ENCODE results near the gene FBXO44. TPM values are rescaled to one million over a fixed set of nuclear protein-coding genes. Genes with fewer than 3 reads are reported as not detected.

FBXO44 gene
- total RNA-seq, 1 experiment from 2014 or later: 22.6 TPM

- CTCF ChIA-PET: interaction anchor here (1.0 to 1.8 kb wide), 2 partner anchors 27 to 38 kb away, joined by 3 to 7 read pairs; partner anchors contain the start of gene FBXO6
- Histone ChIP-seq H3K4me3 (ENCODE audit: low read depth, low read length) (peak within 1 kb of the TSS; percentile 42), H3K9me3 (no peaks in the 10 kb centered on the region), H3K27me3 (replicated peaks; ENCODE audit: control insufficient read depth, insufficient read depth, low read length) (no peaks in the 10 kb centered on the region; the same call in 1 of the 2 replicates), H3K36me3 (ENCODE audit: control insufficient read depth, insufficient read depth, low read length) (no peaks in the 10 kb centered on the region), H3K4me1 (peaks cover 8% of the 10 kb centered on the region; the same call in 1 of the 2 replicates)
- peaks cover 25% of the 10 kb centered on the region for H3K27me3 Mint-ChIP-seq (ENCODE audit: insufficient read depth, unreplicated experiment)
- no peaks in the 10 kb centered on the region for H3K9me3 Mint-ChIP-seq (ENCODE audit: unreplicated experiment)
- no peak within 1 kb of the TSS for H3K27ac Mint-ChIP-seq (ENCODE audit: unreplicated experiment)
- intact Hi-C loops (cut with micrococcal nuclease; ENCODE audit: unreplicated experiment): loop anchor here (2.0 kb wide), 1 partner anchor 27 kb away; the partner anchor contains the start of gene FBXO6
- peak within 1 kb of the TSS; percentile 80 for H3K4me3 Mint-ChIP-seq (ENCODE audit: unreplicated experiment)
- peaks cover 13% of the 10 kb centered on the region for H3K4me1 Mint-ChIP-seq (ENCODE audit: low read depth, unreplicated experiment)
- BruUV-seq (replicated peaks): no TSS peak
- no peaks in the 10 kb centered on the region for H3K36me3 Mint-ChIP-seq (ENCODE audit: insufficient read depth, unreplicated experiment)
- peak in 1 of 2 experiments; percentile 27 for DNase-seq
- no peak for TF ChIP-seq CTCF (IDR thresholded peaks at IDR 0.05; ENCODE audit: insufficient read depth in 1 of 2, low read depth in 1 of 2, low read length in 1 of 2, severe bottlenecking in 1 of 2, unreplicated experiment in 1 of 2)
- POLR2A ChIA-PET: no interaction called here
Observed at GRCh38 chr1:11691302-11691914, 36.7 kb downstream of the FBXO44 start, which contains the start of gene DRAXIN. Gene DRAXIN, plus strand, starts transcription at chr1:11691710. Its CDS starts 14,549 bp downstream, at chr1:11706259.

DNA sequence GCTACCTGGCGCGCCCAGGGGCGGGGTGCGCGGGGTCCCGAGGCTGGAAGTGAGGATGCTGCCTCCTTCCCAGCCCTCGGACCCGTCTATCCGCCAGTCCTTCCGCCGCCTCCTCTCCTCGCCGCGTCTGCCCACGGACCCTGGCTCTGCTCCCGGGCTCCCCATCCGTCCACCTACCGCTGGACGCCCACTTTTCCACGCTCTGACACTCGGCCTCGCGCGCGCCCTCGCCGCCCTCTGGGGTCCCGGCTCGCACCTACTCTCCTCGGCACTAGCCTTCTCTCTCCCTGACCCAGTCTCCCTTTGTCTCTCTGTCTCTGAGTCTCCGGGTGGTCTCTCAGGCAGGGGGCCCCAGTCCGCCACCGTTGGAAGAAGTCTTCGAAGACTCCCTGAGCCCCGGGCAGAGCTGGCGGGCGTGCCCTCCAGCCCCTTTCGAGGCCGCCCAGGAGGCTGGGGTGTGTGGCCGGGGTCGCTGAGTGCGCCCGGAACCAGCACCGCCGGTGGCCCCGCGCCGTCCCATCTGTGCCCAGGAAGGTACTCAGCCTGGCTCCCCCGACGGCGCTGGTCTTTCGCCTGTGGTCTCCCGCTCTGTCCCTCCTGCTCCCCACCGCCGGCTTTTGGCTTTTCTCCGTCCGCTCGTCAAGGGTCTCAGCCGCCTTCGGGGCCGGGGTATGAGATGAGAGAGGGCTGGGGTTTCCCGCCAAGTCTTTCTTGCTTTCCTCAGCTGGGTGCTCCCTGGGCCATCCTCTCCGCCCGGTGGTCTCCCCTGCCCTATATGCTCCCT is 37.4 kb downstream of the FBXO44 start:
- no peak for DNase-seq
- H3K36me3 Mint-ChIP-seq (ENCODE audit: insufficient read depth, unreplicated experiment): no peaks in the 10 kb centered on the region
- H3K4me1 ChIP-seq: peaks cover 8% of the 10 kb centered on the region; the same call in 1 of the 2 replicates
- peaks cover 25% of the 10 kb centered on the region for H3K27me3 Mint-ChIP-seq (ENCODE audit: insufficient read depth, unreplicated experiment)
- POLR2A ChIA-PET: no interaction called here
- H3K4me3 ChIP-seq (ENCODE audit: low read depth, low read length): peak overlapping the region; percentile 42; the same call in 1 of the 2 replicates
- H3K4me1 Mint-ChIP-seq (ENCODE audit: low read depth, unreplicated experiment): peaks cover 13% of the 10 kb centered on the region
- TF ChIP-seq CTCF (IDR thresholded peaks at IDR 0.05; ENCODE audit: insufficient read depth in 1 of 2, low read depth in 1 of 2, low read length in 1 of 2, severe bottlenecking in 1 of 2, unreplicated experiment in 1 of 2): no peak
- no peaks in the 10 kb centered on the region for H3K36me3 ChIP-seq (ENCODE audit: control insufficient read depth, insufficient read depth, low read length)
- no peak overlapping the region for H3K27ac Mint-ChIP-seq (ENCODE audit: unreplicated experiment)
- CTCF ChIA-PET: no interaction called here
- BruUV-seq (replicated peaks): no TSS peak
- intact Hi-C loops (cut with micrococcal nuclease; ENCODE audit: unreplicated experiment): loop anchor here (2.0 kb wide), 1 partner anchor 27 kb away; the partner anchor contains the start of gene FBXO6
- H3K4me3 Mint-ChIP-seq (ENCODE audit: unreplicated experiment): peak overlapping the region; percentile 80
- H3K27me3 ChIP-seq (replicated peaks; ENCODE audit: control insufficient read depth, insufficient read depth, low read length): no peaks in the 10 kb centered on the region; the same call in 1 of the 2 replicates
- H3K9me3 Mint-ChIP-seq (ENCODE audit: unreplicated experiment): no peaks in the 10 kb centered on the region
- H3K9me3 ChIP-seq: no peaks in the 10 kb centered on the region

- Histone ChIP-seq H3K4me1 (peaks cover 8% of the 10 kb centered on the region; the same call in 1 of the 2 replicates), H3K9me3 (no peaks in the 10 kb centered on the region), H3K36me3 (ENCODE audit: control insufficient read depth, insufficient read depth, low read length) (no peaks in the 10 kb centered on the region), H3K4me3 (ENCODE audit: low read depth, low read length) (no peak overlapping the region), H3K27me3 (replicated peaks; ENCODE audit: control insufficient read depth, insufficient read depth, low read length) (no peaks in the 10 kb centered on the region; the same call in 1 of the 2 replicates)
- POLR2A ChIA-PET: interaction anchor here (0.6 kb wide), 1 partner anchor 633 kb away, joined by 3 read pairs; the partner anchor contains the start of gene SRM
- Mint-ChIP-seq H3K4me1 (ENCODE audit: low read depth, unreplicated experiment) (peaks cover 13% of the 10 kb centered on the region), H3K27me3 (ENCODE audit: insufficient read depth, unreplicated experiment) (peaks cover 25% of the 10 kb centered on the region), H3K9me3 (ENCODE audit: unreplicated experiment) (no peaks in the 10 kb centered on the region), H3K27ac (ENCODE audit: unreplicated experiment) (no peak overlapping the region), H3K4me3 (ENCODE audit: unreplicated experiment) (peak overlapping the region; percentile 80), H3K36me3 (ENCODE audit: insufficient read depth, unreplicated experiment) (no peaks in the 10 kb centered on the region)
- BruUV-seq (replicated peaks): no TSS peak
- intact Hi-C loops (cut with micrococcal nuclease; ENCODE audit: unreplicated experiment): no loop called here
- no peak for TF ChIP-seq CTCF (IDR thresholded peaks at IDR 0.05; ENCODE audit: insufficient read depth in 1 of 2, low read depth in 1 of 2, low read length in 1 of 2, severe bottlenecking in 1 of 2, unreplicated experiment in 1 of 2)
- no peak for DNase-seq
- CTCF ChIA-PET: interaction anchor here (0.6 kb wide), 1 partner anchor 40 kb away, joined by 3 read pairs; no protein-coding TSS in a partner anchor
Observed at GRCh38 chr1:11693024-11693590, 38.4 kb downstream of the FBXO44 start.
